HL-60 (cell line): Measurements from ENCODE around the gene DAGLA.

Source experiments
- GABPA ChIP-seq: IDR thresholded peaks from 2 replicates; pipeline ENCODE4 v1.6.1; 2012; ENCODE audit warnings: low read depth
- POLR2AphosphoS5 ChIP-seq: IDR thresholded peaks from 2 replicates; pipeline ENCODE4 v1.6.1; 2012; ENCODE audit warnings: low read depth
- TF ChIP-seq, protein P1 (sequence below): IDR thresholded peaks from one replicate; pipeline ENCODE4 v1.5.1; 2011; ENCODE audit warnings: low read length, control low read depth, inconsistent platforms; ENCODE audit not compliant: insufficient read depth
- TF ChIP-seq, protein P2 (sequence below): IDR thresholded peaks from 2 replicates; pipeline ENCODE4 v1.6.1; 2012; ENCODE audit warnings: low read depth; ENCODE audit not compliant: insufficient replicate concordance

DNA sequence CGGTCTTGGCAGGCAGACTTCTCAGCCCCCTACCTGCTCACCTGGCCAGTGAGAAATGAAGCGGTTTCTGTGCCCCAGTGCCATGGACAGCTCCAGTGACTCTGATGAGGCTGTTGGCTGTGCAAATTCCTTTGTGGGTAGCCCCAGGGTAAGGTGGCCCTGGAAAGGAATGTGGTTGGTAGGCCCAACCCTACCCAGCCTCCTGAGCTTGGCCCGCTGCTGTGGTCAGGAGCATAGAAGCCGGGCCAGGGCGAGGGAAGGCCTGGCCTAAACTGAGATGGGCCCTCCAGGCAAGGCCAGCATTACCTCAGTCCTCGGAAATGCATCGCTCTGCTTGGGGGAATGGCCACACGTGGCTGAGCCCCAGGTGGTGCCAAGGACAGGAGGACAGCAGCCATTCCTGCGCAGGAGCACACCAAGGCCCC, 16.9 kb downstream of the DAGLA start:
- TF ChIP-seq POLR2AphosphoS5 (no peak), GABPA (no peak)
- TF ChIP-seq, protein P1, sequence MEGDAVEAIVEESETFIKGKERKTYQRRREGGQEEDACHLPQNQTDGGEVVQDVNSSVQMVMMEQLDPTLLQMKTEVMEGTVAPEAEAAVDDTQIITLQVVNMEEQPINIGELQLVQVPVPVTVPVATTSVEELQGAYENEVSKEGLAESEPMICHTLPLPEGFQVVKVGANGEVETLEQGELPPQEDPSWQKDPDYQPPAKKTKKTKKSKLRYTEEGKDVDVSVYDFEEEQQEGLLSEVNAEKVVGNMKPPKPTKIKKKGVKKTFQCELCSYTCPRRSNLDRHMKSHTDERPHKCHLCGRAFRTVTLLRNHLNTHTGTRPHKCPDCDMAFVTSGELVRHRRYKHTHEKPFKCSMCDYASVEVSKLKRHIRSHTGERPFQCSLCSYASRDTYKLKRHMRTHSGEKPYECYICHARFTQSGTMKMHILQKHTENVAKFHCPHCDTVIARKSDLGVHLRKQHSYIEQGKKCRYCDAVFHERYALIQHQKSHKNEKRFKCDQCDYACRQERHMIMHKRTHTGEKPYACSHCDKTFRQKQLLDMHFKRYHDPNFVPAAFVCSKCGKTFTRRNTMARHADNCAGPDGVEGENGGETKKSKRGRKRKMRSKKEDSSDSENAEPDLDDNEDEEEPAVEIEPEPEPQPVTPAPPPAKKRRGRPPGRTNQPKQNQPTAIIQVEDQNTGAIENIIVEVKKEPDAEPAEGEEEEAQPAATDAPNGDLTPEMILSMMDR: no peak
- TF ChIP-seq, protein P2, sequence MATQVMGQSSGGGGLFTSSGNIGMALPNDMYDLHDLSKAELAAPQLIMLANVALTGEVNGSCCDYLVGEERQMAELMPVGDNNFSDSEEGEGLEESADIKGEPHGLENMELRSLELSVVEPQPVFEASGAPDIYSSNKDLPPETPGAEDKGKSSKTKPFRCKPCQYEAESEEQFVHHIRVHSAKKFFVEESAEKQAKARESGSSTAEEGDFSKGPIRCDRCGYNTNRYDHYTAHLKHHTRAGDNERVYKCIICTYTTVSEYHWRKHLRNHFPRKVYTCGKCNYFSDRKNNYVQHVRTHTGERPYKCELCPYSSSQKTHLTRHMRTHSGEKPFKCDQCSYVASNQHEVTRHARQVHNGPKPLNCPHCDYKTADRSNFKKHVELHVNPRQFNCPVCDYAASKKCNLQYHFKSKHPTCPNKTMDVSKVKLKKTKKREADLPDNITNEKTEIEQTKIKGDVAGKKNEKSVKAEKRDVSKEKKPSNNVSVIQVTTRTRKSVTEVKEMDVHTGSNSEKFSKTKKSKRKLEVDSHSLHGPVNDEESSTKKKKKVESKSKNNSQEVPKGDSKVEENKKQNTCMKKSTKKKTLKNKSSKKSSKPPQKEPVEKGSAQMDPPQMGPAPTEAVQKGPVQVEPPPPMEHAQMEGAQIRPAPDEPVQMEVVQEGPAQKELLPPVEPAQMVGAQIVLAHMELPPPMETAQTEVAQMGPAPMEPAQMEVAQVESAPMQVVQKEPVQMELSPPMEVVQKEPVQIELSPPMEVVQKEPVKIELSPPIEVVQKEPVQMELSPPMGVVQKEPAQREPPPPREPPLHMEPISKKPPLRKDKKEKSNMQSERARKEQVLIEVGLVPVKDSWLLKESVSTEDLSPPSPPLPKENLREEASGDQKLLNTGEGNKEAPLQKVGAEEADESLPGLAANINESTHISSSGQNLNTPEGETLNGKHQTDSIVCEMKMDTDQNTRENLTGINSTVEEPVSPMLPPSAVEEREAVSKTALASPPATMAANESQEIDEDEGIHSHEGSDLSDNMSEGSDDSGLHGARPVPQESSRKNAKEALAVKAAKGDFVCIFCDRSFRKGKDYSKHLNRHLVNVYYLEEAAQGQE: no peak
